PC-9 (cell line): ENCODE measurements around the gene MAN1A2.

ENCODE experiments used
- CTCF ChIP-seq: fragments of 200-600 bp; sonication (generic); conservative IDR thresholded peaks from 2 replicates; pipeline ENCODE4 v1.6.1; 2017; ENCODE audit warnings: mixed run types, antibody characterized with exemption, mild to moderate bottlenecking, moderate library complexity
- EZH2 ChIP-seq: fragments of 200-600 bp; sonication (generic); IDR thresholded peaks from 2 replicates; pipeline ENCODE4 v1.8.0; 2017; ENCODE audit warnings: antibody characterized with exemption, low read depth

- TF ChIP-seq CTCF = no peak
- no peak for TF ChIP-seq EZH2
These were observed 3.0 kb upstream of the MAN1A2 start for GRCh38 chr1:117364240-117364639.
